Right atrium auricular region (tissue), 2 donors: ENCODE measurements around the gene SHISAL2B. TPM values are rescaled to one million over a fixed set of nuclear protein-coding genes. Genes with fewer than 3 reads are reported as not detected.

ENCODE experiments used
- DNase-seq: peaks from one replicate; pipeline ENCODE4 v3.0.0-alpha.2; 2019; ENCODE audit warnings: low spot score
- H3K27ac ChIP-seq, 2 donors: fragments of 200-600 bp; sonication (generic); 1 replicate in 1 of 2; 2 replicates in 1 of 2; pipeline ENCODE4 v1.5.1; 2016 to 2019
- H3K27me3 ChIP-seq, 2 donors: fragments of 200-600 bp; sonication (generic); one replicate each; pipeline versions ENCODE4 v1.5.1 to v1.6.0; 2017 to 2019
- H3K36me3 ChIP-seq: fragments of 200-600 bp; sonication (generic); one replicate; pipeline ENCODE4 v1.5.1; 2016
- H3K4me1 ChIP-seq, 2 donors: fragments of 200-600 bp; sonication (generic); one replicate each; pipeline versions ENCODE4 v1.5.1 to v1.6.0; 2017 to 2019
- H3K4me3 ChIP-seq, 2 donors: fragments of 200-600 bp; sonication (generic); 1 replicate in 1 of 2; 2 replicates in 1 of 2; pipeline ENCODE4 v1.5.1; 2017 to 2019; ENCODE audit warnings: mild to moderate bottlenecking in 1 of 2, moderate library complexity in 1 of 2
- H3K9me3 ChIP-seq, 2 donors: fragments of 200-600 bp; sonication (generic); one replicate each; pipeline ENCODE4 v1.5.1; 2019
- total RNA-seq, 2 donors: library from RNA; depleted of rRNA; stranded (reverse); fragments of >200 nt; gene quantifications; one replicate each; pipeline ENCODE4 v1.1.0, GENCODE V29; 2016
- TF ChIP-seq, protein P1 (sequence below), 2 donors: fragments of 200-600 bp; sonication (generic); IDR thresholded peaks; one replicate each; pipeline ENCODE4 v1.5.1; 2019; ENCODE audit warnings: antibody characterized with exemption in 2 of 2

The SHISAL2B gene
- not detected for total RNA-seq

DNA sequence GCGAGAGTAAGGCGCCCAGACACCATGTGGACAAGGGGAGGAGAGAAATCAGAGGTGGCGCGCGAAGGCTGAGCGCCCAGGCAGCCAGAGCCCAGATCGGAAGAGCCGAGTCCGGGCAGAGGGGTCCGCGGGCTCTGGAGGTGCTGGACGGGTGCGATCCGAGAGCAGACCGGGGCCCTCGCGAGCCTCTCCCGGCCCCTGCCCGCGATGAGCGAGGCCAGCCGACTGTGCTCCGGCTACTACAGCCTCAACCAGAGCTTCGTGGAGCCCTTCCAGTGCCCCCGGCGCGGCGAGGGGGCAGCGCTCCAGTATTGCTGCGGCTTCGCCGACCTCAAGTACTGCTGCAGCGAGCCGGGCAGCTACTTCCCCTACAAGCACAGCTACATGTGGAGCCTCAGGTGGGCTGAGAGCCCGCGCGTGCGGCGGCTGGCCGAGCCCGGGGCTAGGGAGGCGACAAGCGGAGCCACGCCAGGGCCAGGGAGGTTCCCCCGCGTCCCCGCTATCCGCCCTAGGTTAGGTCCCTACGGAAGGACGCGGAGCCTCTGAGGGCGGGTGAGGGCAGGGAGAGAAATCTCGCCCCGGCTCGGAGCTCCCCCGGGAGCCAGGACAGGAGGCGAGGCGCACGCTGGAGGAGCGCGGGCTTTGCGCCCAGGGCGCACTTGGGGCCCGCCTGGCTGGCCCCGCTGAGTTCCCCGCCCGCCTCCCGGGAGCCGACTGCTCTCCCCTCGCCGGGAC lies at the start of gene SHISAL2B:
Gene SHISAL2B (plus strand): TSS at position 87 of the 735 bp plus-strand sequence. CDS start 121 bp downstream, at position 208.
- DNase-seq, result no peak
- no peak within 1 kb of the TSS for H3K27ac ChIP-seq

GRCh38 chr5:64644831-64645230 lies 45.5 kb upstream of the SHISAL2B start:
- no peaks in the 10 kb centered on the region for H3K36me3 ChIP-seq
- no peaks in the 10 kb centered on the region for H3K9me3 ChIP-seq
- TF ChIP-seq, protein P1, sequence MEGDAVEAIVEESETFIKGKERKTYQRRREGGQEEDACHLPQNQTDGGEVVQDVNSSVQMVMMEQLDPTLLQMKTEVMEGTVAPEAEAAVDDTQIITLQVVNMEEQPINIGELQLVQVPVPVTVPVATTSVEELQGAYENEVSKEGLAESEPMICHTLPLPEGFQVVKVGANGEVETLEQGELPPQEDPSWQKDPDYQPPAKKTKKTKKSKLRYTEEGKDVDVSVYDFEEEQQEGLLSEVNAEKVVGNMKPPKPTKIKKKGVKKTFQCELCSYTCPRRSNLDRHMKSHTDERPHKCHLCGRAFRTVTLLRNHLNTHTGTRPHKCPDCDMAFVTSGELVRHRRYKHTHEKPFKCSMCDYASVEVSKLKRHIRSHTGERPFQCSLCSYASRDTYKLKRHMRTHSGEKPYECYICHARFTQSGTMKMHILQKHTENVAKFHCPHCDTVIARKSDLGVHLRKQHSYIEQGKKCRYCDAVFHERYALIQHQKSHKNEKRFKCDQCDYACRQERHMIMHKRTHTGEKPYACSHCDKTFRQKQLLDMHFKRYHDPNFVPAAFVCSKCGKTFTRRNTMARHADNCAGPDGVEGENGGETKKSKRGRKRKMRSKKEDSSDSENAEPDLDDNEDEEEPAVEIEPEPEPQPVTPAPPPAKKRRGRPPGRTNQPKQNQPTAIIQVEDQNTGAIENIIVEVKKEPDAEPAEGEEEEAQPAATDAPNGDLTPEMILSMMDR (IDR thresholded peaks at IDR 0.05), result no peak
- no peaks in the 10 kb centered on the region for H3K27me3 ChIP-seq
- H3K4me1 ChIP-seq, result no peaks in the 10 kb centered on the region
- no peak for DNase-seq
- no peak overlapping the region for H3K27ac ChIP-seq
- H3K4me3 ChIP-seq, result no peak overlapping the region

More for the DNA sequence above, at the start of gene SHISAL2B:
- H3K4me1 ChIP-seq, result peaks cover 0 to 12% of the 10 kb centered on the region in 2 donors
- H3K9me3 ChIP-seq, result no peaks in the 10 kb centered on the region
- TF ChIP-seq, protein P1 (IDR thresholded peaks at IDR 0.05), result no peak
- peaks cover 0 to 10% of the 10 kb centered on the region in 2 donors for H3K27me3 ChIP-seq
- peak within 1 kb of the TSS in 1 of 2 donors; percentile 33 for H3K4me3 ChIP-seq
- H3K36me3 ChIP-seq, result no peaks in the 10 kb centered on the region

GRCh38 chr5:64646169-64646568 lies 44.1 kb upstream of the SHISAL2B start:
- TF ChIP-seq, protein P1 (IDR thresholded peaks at IDR 0.05), result no peak
- Histone ChIP-seq H3K36me3 (no peaks in the 10 kb centered on the region), H3K4me3 (no peak overlapping the region), H3K27ac (no peak overlapping the region), H3K4me1 (no peaks in the 10 kb centered on the region), H3K9me3 (no peaks in the 10 kb centered on the region), H3K27me3 (no peaks in the 10 kb centered on the region)
- DNase-seq, result no peak

DNA sequence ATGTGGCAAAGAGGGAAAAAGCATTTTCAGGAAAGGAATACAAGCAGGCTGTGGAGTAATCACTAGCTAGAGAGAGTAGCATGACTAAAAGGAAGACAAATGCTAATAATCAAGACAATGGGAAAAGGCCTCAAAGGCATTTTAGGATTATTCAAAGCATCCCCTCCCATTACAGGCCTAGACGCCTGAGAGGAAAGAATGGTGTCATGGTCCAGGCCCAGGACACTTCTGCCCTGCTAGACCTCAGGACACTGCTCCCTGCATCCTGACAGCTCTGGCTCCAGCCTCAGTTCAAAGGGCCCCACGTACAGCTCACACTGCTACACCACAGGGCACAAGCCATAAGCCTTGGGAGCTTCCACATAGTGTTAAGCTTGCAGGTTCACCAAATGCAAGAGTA lies 40.8 kb upstream of the SHISAL2B start:
- DNase-seq, result no peak
- TF ChIP-seq, protein P1 (IDR thresholded peaks at IDR 0.05), result no peak
- Histone ChIP-seq H3K4me1 (no peaks in the 10 kb centered on the region), H3K4me3 (no peak overlapping the region), H3K27me3 (no peaks in the 10 kb centered on the region), H3K27ac (no peak overlapping the region), H3K9me3 (no peaks in the 10 kb centered on the region), H3K36me3 (no peaks in the 10 kb centered on the region)

- no peak for DNase-seq
- Histone ChIP-seq H3K36me3 (no peaks in the 10 kb centered on the region), H3K27me3 (no peaks in the 10 kb centered on the region), H3K9me3 (peaks cover 0 to 9% of the 10 kb centered on the region in 2 donors), H3K4me3 (no peak overlapping the region), H3K4me1 (no peaks in the 10 kb centered on the region), H3K27ac (no peak overlapping the region)
- TF ChIP-seq, protein P1 (IDR thresholded peaks at IDR 0.05), result no peak
Observed at GRCh38 chr5:64653766-64654560, 36.3 kb upstream of the SHISAL2B start.
